ENCODE measurements around the gene SCP2.
A peak's percentile ranks its signal among the peaks of the same experiment; 100 is the strongest.

SCP2 gene, protein sequence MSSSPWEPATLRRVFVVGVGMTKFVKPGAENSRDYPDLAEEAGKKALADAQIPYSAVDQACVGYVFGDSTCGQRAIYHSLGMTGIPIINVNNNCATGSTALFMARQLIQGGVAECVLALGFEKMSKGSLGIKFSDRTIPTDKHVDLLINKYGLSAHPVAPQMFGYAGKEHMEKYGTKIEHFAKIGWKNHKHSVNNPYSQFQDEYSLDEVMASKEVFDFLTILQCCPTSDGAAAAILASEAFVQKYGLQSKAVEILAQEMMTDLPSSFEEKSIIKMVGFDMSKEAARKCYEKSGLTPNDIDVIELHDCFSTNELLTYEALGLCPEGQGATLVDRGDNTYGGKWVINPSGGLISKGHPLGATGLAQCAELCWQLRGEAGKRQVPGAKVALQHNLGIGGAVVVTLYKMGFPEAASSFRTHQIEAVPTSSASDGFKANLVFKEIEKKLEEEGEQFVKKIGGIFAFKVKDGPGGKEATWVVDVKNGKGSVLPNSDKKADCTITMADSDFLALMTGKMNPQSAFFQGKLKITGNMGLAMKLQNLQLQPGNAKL

GRCh38 chr1:52927212-52928014 lies at the start of gene SCP2:
Gene SCP2 (plus strand): TSS chr1:52927276. CDS start chr1:52927397, 121 bp downstream.
- peak; percentile 23 for FAIRE-seq
- peak; percentile 75 for DNase-seq (ENCODE audit: insufficient read length, low spot score)

- DNase-seq (ENCODE audit: insufficient read length, low spot score), result no peak
- FAIRE-seq, result no peak
These were observed 49.5 kb upstream of the SCP2 start for GRCh38 chr1:52877554-52877953.

DNA sequence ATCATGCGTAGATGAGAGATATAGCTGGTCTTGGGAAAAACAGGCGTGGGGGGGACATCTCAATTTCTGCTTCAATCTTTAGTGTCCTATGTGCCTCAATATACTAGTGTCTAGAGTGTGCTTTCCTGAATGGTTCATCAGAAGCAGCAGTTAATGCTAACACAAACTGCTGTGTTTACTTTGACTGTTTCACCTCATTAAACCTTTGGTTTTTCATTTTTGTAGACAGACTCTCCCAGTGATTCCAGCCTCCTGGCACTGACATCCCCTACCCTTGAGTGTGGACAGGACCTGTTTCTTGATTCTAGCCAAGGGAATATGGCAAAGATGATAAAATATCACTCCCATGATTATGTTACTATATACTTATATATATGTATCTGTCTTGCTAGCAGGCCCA lies 46.9 kb upstream of the SCP2 start:
- no peak for FAIRE-seq
- no peak for DNase-seq (ENCODE audit: insufficient read length, low spot score)

- FAIRE-seq (no peak), DNase-seq (ENCODE audit: insufficient read length, low spot score) (no peak)
These were observed 39.6 kb upstream of the SCP2 start for GRCh38 chr1:52887483-52887882.

DNA sequence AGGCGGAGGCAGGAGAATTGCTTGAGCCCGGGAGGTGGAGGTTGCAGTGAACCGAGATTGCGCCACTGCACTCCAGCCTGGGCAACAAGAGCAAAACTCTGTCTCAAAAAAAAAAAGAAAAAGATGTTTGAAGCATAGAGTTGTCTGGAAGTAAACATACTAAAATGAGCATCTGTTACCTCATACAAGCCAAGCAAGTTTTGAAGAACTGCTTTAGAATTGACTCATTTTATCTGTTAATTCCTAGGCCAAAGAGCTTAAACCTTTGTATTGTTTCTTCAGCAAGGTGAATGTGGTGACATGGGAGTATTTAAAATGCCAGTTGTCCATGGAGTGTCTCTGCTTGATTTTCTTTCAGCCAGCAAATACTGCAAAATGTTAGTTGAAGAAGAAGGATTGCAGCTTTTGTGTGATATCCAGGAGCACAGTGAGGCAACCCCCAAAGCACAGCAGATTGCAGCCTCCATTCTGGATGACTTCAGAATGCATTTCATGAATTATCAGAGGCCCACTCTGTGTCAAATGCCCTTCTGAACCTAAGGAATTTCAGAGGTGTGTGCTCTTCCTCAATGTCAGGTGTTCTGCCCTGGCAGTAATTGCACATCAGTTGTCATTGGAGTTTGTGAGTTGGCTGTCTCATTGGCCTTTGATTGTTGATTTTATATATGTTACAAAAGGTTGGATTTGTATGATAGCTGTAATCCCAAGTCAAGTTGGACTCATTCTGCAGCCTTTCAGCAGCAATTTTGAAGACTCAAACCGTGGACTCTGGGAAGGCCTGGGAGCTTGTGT lies 34.5 kb upstream of the SCP2 start:
- FAIRE-seq, result no peak
- DNase-seq (ENCODE audit: insufficient read length, low spot score), result no peak

GRCh38 chr1:52899445-52899894 lies 27.6 kb upstream of the SCP2 start:
- FAIRE-seq, result no peak
- no peak for DNase-seq (ENCODE audit: insufficient read length, low spot score)

- FAIRE-seq (no peak), DNase-seq (ENCODE audit: insufficient read length, low spot score) (no peak)
These were observed 26.7 kb upstream of the SCP2 start for GRCh38 chr1:52900402-52900801.

GRCh38 chr1:52901384-52901783 lies 25.7 kb upstream of the SCP2 start:
- FAIRE-seq, result no peak
- no peak for DNase-seq (ENCODE audit: insufficient read length, low spot score)

GRCh38 chr1:52904208-52904926 lies 22.7 kb upstream of the SCP2 start:
- DNase-seq (ENCODE audit: insufficient read length, low spot score) (no peak), FAIRE-seq (no peak)

DNA sequence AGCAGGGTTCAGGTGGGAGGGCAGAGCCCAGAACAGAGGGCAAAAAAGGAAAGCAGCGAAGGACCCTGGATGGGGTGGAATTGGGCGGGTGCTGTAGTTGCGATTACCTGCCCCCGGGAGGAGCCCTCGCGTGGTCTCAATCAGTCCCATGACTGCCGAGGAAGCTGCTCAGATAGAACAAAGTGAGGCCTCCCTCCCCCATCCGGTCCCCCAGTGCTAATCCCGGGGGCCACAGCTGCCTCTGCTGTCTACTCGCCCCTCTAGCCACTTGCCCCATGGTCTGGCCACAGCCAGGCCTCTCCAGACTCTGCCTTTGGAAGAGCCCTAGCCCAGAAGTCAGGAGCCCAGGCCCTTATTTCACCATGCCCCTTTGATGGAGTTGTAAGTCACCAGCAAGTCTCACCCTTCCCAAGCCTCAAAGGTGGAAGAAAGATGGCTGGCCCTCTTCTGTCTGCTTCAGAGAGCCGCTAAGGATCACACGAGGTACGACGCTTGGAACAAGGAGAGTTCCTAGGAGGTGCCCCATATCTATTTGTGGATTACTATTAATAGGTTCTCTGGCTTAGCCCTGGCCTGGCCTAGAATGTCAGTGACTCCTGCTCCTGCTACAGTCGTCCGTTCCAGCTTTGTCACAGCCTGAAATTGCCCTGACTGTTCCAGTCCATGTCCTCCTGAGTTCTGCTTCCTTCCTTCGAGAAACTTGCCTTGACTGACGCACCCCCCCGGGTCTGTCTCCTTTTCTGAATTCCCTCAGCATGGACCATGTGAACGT lies 22.0 kb upstream of the SCP2 start:
- FAIRE-seq (peak; percentile 9), DNase-seq (ENCODE audit: insufficient read length, low spot score) (peak; percentile 67)

- FAIRE-seq, result no peak
- DNase-seq (ENCODE audit: insufficient read length, low spot score), result no peak
These were observed 20.9 kb upstream of the SCP2 start for GRCh38 chr1:52906135-52906603.

DNA sequence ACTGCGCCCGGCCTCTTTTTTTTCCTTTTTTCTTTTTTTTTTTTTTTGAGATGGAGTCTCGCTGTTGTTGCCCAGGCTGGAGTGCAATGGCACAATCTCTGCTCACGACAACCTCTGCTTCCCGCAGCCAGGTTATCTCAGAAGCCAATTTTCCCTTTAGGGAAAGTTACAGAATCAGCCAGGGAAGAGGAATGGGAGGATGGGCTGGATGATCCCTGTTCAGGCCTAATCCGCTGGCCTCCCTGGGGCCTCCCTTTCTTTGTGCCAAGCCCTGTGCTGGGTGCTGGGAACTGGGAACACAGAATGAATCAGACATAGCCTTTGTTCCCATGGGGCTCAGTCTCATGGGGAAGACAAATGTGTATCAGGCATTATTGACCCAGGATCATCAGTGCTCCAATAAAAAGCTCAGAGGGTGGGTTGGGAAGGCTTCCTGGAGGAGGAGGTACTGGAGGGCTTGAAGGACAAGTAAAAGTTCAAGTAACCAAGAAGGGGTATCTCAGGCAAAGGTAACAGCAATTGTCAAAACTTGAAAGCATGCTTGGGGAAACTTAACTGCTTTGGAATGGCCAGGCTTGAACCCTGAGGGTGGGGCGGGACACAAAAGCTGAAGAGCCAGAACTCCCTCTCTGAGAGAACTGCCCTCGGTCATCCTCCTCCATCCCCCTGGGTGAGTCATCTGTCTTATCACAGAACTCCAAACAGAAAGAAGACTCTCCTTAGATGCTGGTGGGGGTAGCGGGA lies 19.8 kb upstream of the SCP2 start:
- DNase-seq (ENCODE audit: insufficient read length, low spot score) (no peak), FAIRE-seq (no peak)

- FAIRE-seq, result no peak
- no peak for DNase-seq (ENCODE audit: insufficient read length, low spot score)
These were observed 19.3 kb upstream of the SCP2 start for GRCh38 chr1:52907812-52908153.

GRCh38 chr1:52911541-52911940 lies 15.5 kb upstream of the SCP2 start:
- FAIRE-seq, result no peak

DNA sequence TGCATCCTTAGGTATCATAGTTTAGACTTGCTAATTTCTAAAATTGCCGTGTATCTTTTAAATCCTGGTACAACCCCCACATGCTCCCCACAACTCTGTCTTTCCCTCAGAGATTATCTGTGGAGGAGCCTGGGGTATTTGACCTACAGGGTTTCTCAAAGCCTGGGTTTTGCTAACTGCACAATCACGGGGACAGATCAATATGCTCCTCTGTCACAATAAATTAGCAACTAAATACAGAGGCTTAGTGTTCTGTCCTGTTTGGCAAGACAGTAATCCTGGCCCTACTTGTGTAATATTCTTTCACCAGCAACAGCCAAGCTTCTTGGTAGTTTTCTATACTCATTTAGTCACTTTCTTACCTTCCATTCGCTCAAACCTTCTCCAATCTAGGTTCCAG lies 14.1 kb upstream of the SCP2 start:
- FAIRE-seq (no peak), DNase-seq (ENCODE audit: insufficient read length, low spot score) (no peak)

More at GRCh38 chr1:52911541-52911940, 15.5 kb upstream of the SCP2 start:
- DNase-seq (ENCODE audit: insufficient read length, low spot score), result no peak

GRCh38 chr1:52913537-52913936 lies 13.5 kb upstream of the SCP2 start:
- FAIRE-seq (no peak), DNase-seq (ENCODE audit: insufficient read length, low spot score) (no peak)

DNA sequence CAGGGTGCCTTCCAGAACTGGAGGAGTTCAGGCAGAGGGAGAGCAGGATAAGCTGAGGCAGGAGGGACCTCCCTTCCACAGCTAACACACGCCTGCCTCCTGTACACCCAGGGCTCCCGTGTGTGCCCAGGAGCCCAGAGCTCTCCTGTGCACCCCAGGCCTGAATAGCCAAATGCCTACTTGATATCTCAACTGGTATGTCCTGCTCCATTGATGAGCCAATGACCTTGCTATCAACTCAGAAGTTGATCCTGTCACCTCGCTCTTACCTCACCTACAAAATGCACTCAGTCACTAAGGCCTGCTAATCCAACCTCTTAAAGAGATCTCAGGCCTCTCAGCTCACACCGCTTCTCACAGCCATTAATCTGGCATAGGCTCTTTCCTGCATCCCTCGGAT lies 12.6 kb upstream of the SCP2 start:
- no peak for FAIRE-seq

DNA sequence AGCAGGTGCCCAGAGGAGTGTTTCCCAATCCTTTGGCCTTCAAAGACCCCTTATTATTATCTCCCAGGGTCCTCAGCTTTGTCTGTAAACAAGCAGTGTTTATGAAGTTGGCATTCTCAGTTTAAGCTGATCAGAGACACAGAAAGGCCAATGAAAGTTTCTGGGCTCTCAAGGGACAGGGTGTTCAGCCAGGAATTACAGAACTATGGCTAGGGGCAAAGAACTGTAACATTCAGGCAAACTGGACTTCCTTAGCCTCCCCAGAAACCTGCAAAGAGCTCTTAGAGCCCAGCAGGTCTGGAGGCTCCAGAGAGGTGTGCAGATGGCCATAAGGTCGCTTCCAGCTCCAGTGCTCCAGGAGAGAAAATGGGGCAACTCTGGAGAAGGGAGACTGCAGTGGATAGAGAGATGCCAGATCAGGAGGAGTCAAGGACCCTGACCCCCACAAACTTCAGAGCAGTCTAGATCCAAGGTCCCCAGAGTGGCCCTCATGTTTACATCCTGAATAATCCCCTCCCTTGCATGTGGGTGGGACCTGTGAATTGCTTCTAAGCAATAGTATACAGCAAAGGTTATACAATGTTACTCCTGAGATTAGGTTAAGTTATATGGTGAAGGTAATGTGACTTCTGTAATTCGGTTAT lies 11.7 kb upstream of the SCP2 start:
- no peak for FAIRE-seq

More for the DNA sequence above, 12.6 kb upstream of the SCP2 start:
- DNase-seq (ENCODE audit: insufficient read length, low spot score), result no peak

More for the DNA sequence above, 11.7 kb upstream of the SCP2 start:
- DNase-seq (ENCODE audit: insufficient read length, low spot score), result no peak
